ENCODE measurements around the gene SMARCD1.
"Not testable (repeated sequence)": the region's sequence is repeated elsewhere in the genome, so short reads cannot be mapped to it uniquely, and the experiment has no call there.

The SMARCD1 gene

GRCh38 chr12:50081096-50081808 is 3.9 kb upstream of the SMARCD1 start:
- no peak for DNase-seq

GRCh38 chr12:50082644-50083043 is 2.5 kb upstream of the SMARCD1 start:
- no peak for DNase-seq

GRCh38 chr12:50083301-50083700 is 1.8 kb upstream of the SMARCD1 start:
- no peak for DNase-seq

- DNase-seq: not testable (repeated sequence)
Measured at GRCh38 chr12:50084409-50084774, 750 bp upstream of the SMARCD1 start.

GRCh38 chr12:50085615-50086072 is 502 bp downstream of the SMARCD1 start:
- no peak for DNase-seq

- no peak for DNase-seq
Measured at GRCh38 chr12:50086148-50086547, 1.0 kb downstream of the SMARCD1 start.

GRCh38 chr12:50087151-50087550 is 2.0 kb downstream of the SMARCD1 start:
- DNase-seq: no peak

- DNase-seq: peak; percentile 61
Measured at GRCh38 chr12:50087995-50088394, 2.9 kb downstream of the SMARCD1 start.

- peak; percentile 48 for DNase-seq
Measured at GRCh38 chr12:50088577-50089335, 3.6 kb downstream of the SMARCD1 start.

GRCh38 chr12:50089730-50090129 is 4.6 kb downstream of the SMARCD1 start:
- no peak for DNase-seq

- DNase-seq: no peak
Measured at GRCh38 chr12:50090391-50090790, 5.2 kb downstream of the SMARCD1 start.

- DNase-seq: no peak
Measured at GRCh38 chr12:50097952-50098351, 12.8 kb downstream of the SMARCD1 start.

GRCh38 chr12:50099302-50100008 is 14.3 kb downstream of the SMARCD1 start:
- DNase-seq: peak; percentile 27

GRCh38 chr12:50100561-50100960 is 15.4 kb downstream of the SMARCD1 start:
- DNase-seq: no peak

- DNase-seq: peak; percentile 49
Measured at GRCh38 chr12:50101663-50102062, 16.5 kb downstream of the SMARCD1 start.

- DNase-seq: no peak
Measured at GRCh38 chr12:50102131-50102531, 17.0 kb downstream of the SMARCD1 start.

- DNase-seq: no peak
Measured at GRCh38 chr12:50102646-50103309, 17.6 kb downstream of the SMARCD1 start.

GRCh38 chr12:50103351-50103750 is 18.2 kb downstream of the SMARCD1 start:
- DNase-seq: no peak

- no peak for DNase-seq
Measured at GRCh38 chr12:50103767-50104321, 18.7 kb downstream of the SMARCD1 start, which contains the start of gene GPD1. Gene GPD1, plus strand, starts transcription at chr12:50104008. Its CDS starts 43 bp downstream, at chr12:50104051.

- no peak for DNase-seq
Measured at GRCh38 chr12:50104417-50105366, 19.6 kb downstream of the SMARCD1 start.

- DNase-seq: no peak
Measured at GRCh38 chr12:50105913-50106450, 20.8 kb downstream of the SMARCD1 start.
